OCI-LY1 (cell line): ENCODE results near the gene CLIP2.
"Not testable (repeated sequence)": the region's sequence is repeated elsewhere in the genome, so short reads cannot be mapped to it uniquely, and the experiment has no call there.

Source experiments
- H2AFZ ChIP-seq: fragments of 200-600 bp; sonication (generic), shearing (Covaris generic); 2 replicates; pipeline ENCODE4 v1.6.0; 2014; ENCODE audit warnings: antibody characterized with exemption, mild to moderate bottlenecking, low read length
- H3F3A ChIP-seq: fragments of 200-600 bp; sonication (generic), shearing (Covaris generic); 2 replicates; pipeline ENCODE4 v1.6.0; 2014; ENCODE audit warnings: mild to moderate bottlenecking, antibody characterized with exemption, low read length, moderate library complexity; ENCODE audit not compliant: insufficient read depth
- H3K27ac ChIP-seq: fragments of 200-600 bp; sonication (generic); 2 replicates; pipeline ENCODE4 v1.5.1; 2014; ENCODE audit warnings: low read length, mixed run types, mild to moderate bottlenecking, low read depth; ENCODE audit not compliant: poor library complexity, severe bottlenecking
- H3K27me3 ChIP-seq: fragments of 200-600 bp; sonication (generic); 2 replicates; pipeline ENCODE4 v1.6.0; 2014; ENCODE audit warnings: antibody characterized with exemption, mild to moderate bottlenecking, low read length, moderate library complexity; ENCODE audit not compliant: insufficient read depth
- H3K36me3 ChIP-seq: fragments of 200-600 bp; sonication (generic); 2 replicates; pipeline ENCODE4 v1.6.1; 2014; ENCODE audit warnings: mild to moderate bottlenecking, antibody characterized with exemption, low read length, moderate library complexity, mixed read lengths; ENCODE audit not compliant: insufficient read depth
- H3K4me1 ChIP-seq: fragments of 200-600 bp; sonication (generic); 2 replicates; pipeline ENCODE4 v1.5.1; 2014; ENCODE audit warnings: mild to moderate bottlenecking, low read length, moderate library complexity; ENCODE audit not compliant: insufficient read depth, severe bottlenecking
- H3K4me2 ChIP-seq: fragments of 200-600 bp; sonication (generic), shearing (Covaris generic); 2 replicates; pipeline ENCODE4 v1.6.1; 2014; ENCODE audit warnings: low read length
- H3K4me3 ChIP-seq: fragments of 200-600 bp; sonication (generic); 2 replicates; pipeline ENCODE4 v1.5.1; 2014; ENCODE audit warnings: low read length, low read depth, mild to moderate bottlenecking, mixed read lengths; ENCODE audit not compliant: poor library complexity, severe bottlenecking
- H3K79me2 ChIP-seq: fragments of 200-600 bp; shearing (Covaris generic); 2 replicates; pipeline ENCODE4 v1.6.1; 2016; ENCODE audit warnings: mixed run types, low read length, mixed read lengths; ENCODE audit not compliant: insufficient read depth
- H3K9ac ChIP-seq: fragments of 200-600 bp; sonication (generic), shearing (Covaris generic); 2 replicates; pipeline ENCODE4 v1.6.1; 2014; ENCODE audit warnings: mild to moderate bottlenecking, low read length, mixed read lengths
- H3K9me2 ChIP-seq: fragments of 200-600 bp; sonication (generic), shearing (Covaris generic); 2 replicates; pipeline ENCODE4 v1.6.1; 2014; ENCODE audit warnings: low read depth, mild to moderate bottlenecking, low read length, mixed read lengths
- H3K9me3 ChIP-seq: fragments of 200-600 bp; shearing (Covaris generic); 2 replicates; pipeline ENCODE4 v1.6.1; 2014; ENCODE audit warnings: low read length, mixed read lengths
- H4K20me1 ChIP-seq: fragments of 200-600 bp; sonication (generic), shearing (Covaris generic); 2 replicates; pipeline ENCODE4 v1.6.0; 2016; ENCODE audit warnings: mild to moderate bottlenecking, low read length; ENCODE audit not compliant: insufficient read depth
- EZH2 ChIP-seq: fragments of 200-600 bp; sonication (generic), shearing (Covaris generic); IDR thresholded peaks from 2 replicates; pipeline ENCODE4 v1.8.0; 2017; ENCODE audit warnings: borderline replicate concordance, mixed run types, mild to moderate bottlenecking, antibody characterized with exemption, low read length, moderate library complexity, mixed read lengths
- TF ChIP-seq, protein P1 (sequence below): fragments of 200-600 bp; sonication (generic), shearing (Covaris generic); IDR thresholded peaks from 2 replicates; pipeline ENCODE4 v1.5.1; 2017; ENCODE audit warnings: mild to moderate bottlenecking, antibody characterized with exemption, low read length, moderate library complexity, mixed read lengths

CLIP2 gene

DNA sequence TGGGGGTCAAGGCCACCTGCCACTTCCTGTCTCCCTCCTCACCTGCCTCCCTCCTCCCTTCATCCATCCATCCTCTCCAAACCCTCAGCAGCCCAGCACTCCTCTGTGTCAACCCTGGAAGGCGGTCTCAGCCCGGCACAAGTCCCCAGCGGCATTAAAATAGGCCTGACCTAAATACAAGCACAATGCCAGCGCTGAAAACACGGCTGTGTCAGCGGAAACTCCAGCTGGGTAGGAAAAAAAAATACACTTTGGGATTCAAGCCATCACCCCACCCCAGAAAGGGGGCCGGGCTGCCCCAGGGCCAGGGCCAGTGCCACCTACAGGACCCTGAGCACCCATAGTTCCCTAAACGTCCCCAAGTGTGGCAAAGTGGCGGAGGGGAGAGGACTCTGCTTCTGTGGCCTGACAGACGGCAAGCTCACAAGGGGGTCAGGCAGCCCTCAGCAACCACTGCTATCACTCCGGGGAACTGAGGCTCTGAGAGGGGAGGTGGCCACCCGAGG, 141.8 kb downstream of the CLIP2 start:
- no peaks in the 10 kb centered on the region for H3K9me3 ChIP-seq
- H3K27me3 ChIP-seq, result no peaks in the 10 kb centered on the region
- H3K27ac ChIP-seq, result no peak overlapping the region
- TF ChIP-seq, protein P1, sequence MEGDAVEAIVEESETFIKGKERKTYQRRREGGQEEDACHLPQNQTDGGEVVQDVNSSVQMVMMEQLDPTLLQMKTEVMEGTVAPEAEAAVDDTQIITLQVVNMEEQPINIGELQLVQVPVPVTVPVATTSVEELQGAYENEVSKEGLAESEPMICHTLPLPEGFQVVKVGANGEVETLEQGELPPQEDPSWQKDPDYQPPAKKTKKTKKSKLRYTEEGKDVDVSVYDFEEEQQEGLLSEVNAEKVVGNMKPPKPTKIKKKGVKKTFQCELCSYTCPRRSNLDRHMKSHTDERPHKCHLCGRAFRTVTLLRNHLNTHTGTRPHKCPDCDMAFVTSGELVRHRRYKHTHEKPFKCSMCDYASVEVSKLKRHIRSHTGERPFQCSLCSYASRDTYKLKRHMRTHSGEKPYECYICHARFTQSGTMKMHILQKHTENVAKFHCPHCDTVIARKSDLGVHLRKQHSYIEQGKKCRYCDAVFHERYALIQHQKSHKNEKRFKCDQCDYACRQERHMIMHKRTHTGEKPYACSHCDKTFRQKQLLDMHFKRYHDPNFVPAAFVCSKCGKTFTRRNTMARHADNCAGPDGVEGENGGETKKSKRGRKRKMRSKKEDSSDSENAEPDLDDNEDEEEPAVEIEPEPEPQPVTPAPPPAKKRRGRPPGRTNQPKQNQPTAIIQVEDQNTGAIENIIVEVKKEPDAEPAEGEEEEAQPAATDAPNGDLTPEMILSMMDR, result no peak
- TF ChIP-seq EZH2, result no peak
- no peaks in the 10 kb centered on the region for H3K36me3 ChIP-seq
- H3K4me3 ChIP-seq, result no peak overlapping the region
- H3K9ac ChIP-seq, result no peak overlapping the region
- no peaks in the 10 kb centered on the region for H3K79me2 ChIP-seq
- H3K9me2 ChIP-seq, result no peaks in the 10 kb centered on the region
- H3K4me2 ChIP-seq, result no peak overlapping the region
- H3K4me1 ChIP-seq, result no peaks in the 10 kb centered on the region
- no peaks in the 10 kb centered on the region for H3F3A ChIP-seq
- no peaks in the 10 kb centered on the region for H4K20me1 ChIP-seq
- no peak overlapping the region for H2AFZ ChIP-seq

DNA sequence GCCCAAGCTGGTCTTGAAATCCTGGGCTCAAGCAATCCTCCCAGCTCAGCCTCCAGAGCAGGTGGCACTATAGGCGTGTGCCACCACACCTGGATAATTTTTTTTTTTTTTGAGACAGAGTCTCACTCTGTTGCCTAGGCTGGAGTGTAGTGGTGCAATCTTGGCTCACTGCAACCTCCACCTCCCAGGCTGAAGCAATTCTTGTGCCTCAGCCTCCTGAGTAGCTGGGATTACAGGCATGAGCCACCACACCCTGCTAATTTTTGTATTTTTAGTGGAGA, 148.0 kb downstream of the CLIP2 start:
- H4K20me1 ChIP-seq, H3K36me3 ChIP-seq, H3K4me3 ChIP-seq, H3K9ac ChIP-seq, H3K27ac ChIP-seq, H3F3A ChIP-seq, H3K79me2 ChIP-seq, H3K4me1 ChIP-seq, H3K9me3 ChIP-seq, H2AFZ ChIP-seq, H3K4me2 ChIP-seq, H3K9me2 ChIP-seq: not testable (repeated sequence)
- H3K27me3 ChIP-seq, result peaks cover 13% of the 10 kb centered on the region; the same call in 1 of the 2 replicates

DNA sequence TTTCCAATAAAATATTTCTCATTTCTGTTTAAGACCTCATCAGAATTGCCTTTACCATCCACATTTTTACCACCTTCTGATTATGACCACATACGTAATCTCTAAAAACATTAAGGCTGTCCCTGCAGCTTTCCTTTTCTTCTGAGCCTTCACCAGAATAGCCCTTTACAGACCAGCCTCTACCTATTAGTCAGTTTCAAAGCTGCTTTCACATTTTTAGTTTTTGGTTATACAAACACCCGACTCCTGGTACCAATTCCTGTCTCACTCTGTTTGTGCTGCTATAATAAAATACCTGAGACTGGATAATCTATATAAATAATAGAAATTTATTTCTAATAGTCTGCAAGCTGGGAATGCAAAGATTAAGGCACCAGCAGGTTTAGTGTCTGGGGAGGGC, 149.1 kb downstream of the CLIP2 start:
- Histone ChIP-seq H3K27ac (no peak overlapping the region), H4K20me1 (no peaks in the 10 kb centered on the region), H3K4me1 (no peaks in the 10 kb centered on the region), H3K9me2 (no peaks in the 10 kb centered on the region), H3K79me2 (no peaks in the 10 kb centered on the region), H3K9ac (no peak overlapping the region), H3K9me3 (peaks cover 9% of the 10 kb centered on the region), H3K27me3 (peaks cover 13% of the 10 kb centered on the region; the same call in 1 of the 2 replicates), H2AFZ (no peak overlapping the region), H3K36me3 (peaks cover 5% of the 10 kb centered on the region; the same call in 1 of the 2 replicates), H3K4me3 (no peak overlapping the region), H3F3A (no peaks in the 10 kb centered on the region), H3K4me2 (no peak overlapping the region)
- TF ChIP-seq, protein P1, result no peak
- TF ChIP-seq EZH2, result no peak

DNA sequence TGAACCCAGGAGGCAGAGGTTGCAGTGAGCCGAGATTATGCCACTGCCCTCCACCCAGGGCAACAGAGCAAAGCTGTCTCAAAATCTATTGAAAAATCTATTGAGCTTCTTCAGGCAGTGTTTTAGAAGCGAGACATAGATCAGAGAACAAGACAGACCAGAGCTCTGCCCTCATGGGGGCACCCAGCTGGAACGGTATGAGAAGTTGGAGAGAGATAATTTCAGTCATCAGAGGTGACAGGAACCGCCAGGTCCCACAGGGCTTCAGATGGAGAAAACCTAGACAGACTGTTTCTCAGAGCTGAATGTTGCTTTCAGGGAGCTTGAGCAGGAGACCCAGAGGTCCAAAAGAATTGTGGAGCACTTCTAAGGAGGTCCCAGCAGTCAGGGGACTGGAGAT, 150.3 kb downstream of the CLIP2 start:
- H3K4me1 ChIP-seq, result no peaks in the 10 kb centered on the region
- no peak overlapping the region for H3K27ac ChIP-seq
- no peaks in the 10 kb centered on the region for H3F3A ChIP-seq
- H3K4me3 ChIP-seq, result no peak overlapping the region
- no peak overlapping the region for H2AFZ ChIP-seq
- peaks cover 5% of the 10 kb centered on the region; the same call in 1 of the 2 replicates for H3K36me3 ChIP-seq
- no peaks in the 10 kb centered on the region for H3K79me2 ChIP-seq
- no peak for TF ChIP-seq EZH2
- TF ChIP-seq, protein P1, result no peak
- peaks cover 9% of the 10 kb centered on the region for H3K9me3 ChIP-seq
- H3K9me2 ChIP-seq, result no peaks in the 10 kb centered on the region
- no peak overlapping the region for H3K9ac ChIP-seq
- peaks cover 20% of the 10 kb centered on the region for H3K27me3 ChIP-seq
- H3K4me2 ChIP-seq, result no peak overlapping the region
- no peaks in the 10 kb centered on the region for H4K20me1 ChIP-seq

DNA sequence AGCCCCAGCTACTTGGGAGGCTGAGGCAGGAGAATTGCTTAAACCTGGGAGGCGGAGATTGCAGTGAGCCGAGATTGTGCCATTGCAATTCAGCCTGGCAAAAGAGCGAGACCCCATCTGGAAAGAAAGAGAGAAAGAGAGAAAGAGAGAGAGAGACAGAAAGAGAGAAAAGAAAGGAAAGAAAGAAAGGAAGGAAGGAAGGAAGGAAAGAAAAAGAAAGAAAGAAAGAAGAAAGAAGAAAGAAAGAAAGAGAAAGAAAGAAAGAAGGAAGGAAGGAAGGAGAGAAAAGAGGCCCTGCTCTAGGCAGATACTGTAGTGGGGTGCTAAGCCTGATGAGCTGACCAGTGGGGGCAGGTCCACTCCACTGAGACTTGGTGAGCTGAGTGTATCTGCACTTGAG, 150.9 kb downstream of the CLIP2 start:
- H3F3A ChIP-seq, H3K4me3 ChIP-seq, H3K4me2 ChIP-seq, H3K9me3 ChIP-seq, H4K20me1 ChIP-seq, H2AFZ ChIP-seq, H3K36me3 ChIP-seq, H3K4me1 ChIP-seq, H3K27ac ChIP-seq, H3K9me2 ChIP-seq, H3K9ac ChIP-seq, H3K79me2 ChIP-seq: not testable (repeated sequence)
- peaks cover 20% of the 10 kb centered on the region for H3K27me3 ChIP-seq
